ENCODE data around the gene RHOH. TPM values are rescaled to one million over a fixed set of nuclear protein-coding genes. Genes with fewer than 3 reads are reported as not detected.
A peak's percentile ranks its signal among the peaks of the same experiment; 100 is the strongest.

RHOH gene
- total and polyA plus RNA-seq, 10 of the 15 experiments (the other 5 are each of a cell fraction or from before 2014, with no cell fraction given), result 46.5 to 120 (median 57.9) TPM

DNA sequence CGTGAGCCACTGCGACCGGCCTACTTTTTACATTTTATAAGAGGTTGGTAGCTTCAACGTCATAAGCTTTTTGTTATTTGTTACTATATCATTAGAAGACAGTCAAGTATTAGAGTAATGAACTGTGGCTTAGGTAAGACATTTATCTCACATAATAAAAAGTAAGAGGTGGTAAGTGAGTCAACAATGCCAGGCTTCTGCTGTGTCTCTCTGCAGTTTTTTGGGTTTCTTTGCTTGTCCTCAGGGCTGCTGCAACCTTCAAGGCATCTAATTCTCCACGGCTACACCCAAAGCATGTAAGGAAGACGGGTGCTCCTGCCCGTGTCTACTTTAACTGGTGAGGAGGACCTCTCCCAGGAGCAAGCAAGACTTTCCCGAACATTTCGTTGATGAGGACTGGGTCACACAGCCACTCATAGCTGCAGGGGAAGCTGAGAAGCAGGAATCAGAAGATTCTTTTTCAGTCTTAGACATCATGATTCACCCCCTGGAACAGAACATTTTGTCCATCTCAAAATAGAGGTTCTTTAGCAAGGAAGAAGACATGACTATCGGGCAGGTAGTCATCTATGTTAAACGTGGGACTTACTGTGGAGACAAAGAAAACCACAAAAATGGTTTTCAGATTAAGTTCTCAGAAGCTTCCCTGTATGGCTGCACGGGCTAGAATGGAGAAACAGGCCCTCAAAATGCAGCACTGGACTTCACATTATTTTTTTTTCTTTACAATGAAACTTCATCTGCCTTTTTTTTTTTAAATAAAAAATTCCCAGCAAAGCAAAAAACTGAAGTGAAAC lies 13.0 kb upstream of the RHOH start (continued):
- TF ChIP-seq, protein P1, sequence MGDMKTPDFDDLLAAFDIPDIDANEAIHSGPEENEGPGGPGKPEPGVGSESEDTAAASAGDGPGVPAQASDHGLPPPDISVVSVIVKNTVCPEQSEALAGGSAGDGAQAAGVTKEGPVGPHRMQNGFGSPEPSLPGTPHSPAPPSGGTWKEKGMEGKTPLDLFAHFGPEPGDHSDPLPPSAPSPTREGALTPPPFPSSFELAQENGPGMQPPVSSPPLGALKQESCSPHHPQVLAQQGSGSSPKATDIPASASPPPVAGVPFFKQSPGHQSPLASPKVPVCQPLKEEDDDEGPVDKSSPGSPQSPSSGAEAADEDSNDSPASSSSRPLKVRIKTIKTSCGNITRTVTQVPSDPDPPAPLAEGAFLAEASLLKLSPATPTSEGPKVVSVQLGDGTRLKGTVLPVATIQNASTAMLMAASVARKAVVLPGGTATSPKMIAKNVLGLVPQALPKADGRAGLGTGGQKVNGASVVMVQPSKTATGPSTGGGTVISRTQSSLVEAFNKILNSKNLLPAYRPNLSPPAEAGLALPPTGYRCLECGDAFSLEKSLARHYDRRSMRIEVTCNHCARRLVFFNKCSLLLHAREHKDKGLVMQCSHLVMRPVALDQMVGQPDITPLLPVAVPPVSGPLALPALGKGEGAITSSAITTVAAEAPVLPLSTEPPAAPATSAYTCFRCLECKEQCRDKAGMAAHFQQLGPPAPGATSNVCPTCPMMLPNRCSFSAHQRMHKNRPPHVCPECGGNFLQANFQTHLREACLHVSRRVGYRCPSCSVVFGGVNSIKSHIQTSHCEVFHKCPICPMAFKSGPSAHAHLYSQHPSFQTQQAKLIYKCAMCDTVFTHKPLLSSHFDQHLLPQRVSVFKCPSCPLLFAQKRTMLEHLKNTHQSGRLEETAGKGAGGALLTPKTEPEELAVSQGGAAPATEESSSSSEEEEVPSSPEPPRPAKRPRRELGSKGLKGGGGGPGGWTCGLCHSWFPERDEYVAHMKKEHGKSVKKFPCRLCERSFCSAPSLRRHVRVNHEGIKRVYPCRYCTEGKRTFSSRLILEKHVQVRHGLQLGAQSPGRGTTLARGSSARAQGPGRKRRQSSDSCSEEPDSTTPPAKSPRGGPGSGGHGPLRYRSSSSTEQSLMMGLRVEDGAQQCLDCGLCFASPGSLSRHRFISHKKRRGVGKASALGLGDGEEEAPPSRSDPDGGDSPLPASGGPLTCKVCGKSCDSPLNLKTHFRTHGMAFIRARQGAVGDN (IDR thresholded peaks at IDR 0.05), result peak; percentile 67; the same call in 1 of the 2 replicates
- TF ChIP-seq ZNF207 (IDR thresholded peaks at IDR 0.05; ENCODE audit: borderline replicate concordance) (no peak), CBFB (IDR thresholded peaks at IDR 0.05; ENCODE audit: low read depth) (0 out of 2 replicates have a peak, but pooled peaks have one; percentile 66), CUX1 (IDR thresholded peaks at IDR 0.05; ENCODE audit: insufficient replicate concordance, low read depth, low read length) (peak; percentile 24), ETV6 (conservative IDR thresholded peaks at IDR 0.05 in 1 of 2, IDR thresholded peaks at IDR 0.05 in 1 of 2; ENCODE audit: borderline replicate concordance in 1 of 2, low read depth in 1 of 2) (0 out of 4 replicates have a peak, but pooled peaks of 1 of the 2 experiments have one; percentile 25), ZNF384 (IDR thresholded peaks at IDR 0.05; ENCODE audit: borderline replicate concordance, low read depth, low read length) (peak; percentile 84), JUNB (IDR thresholded peaks at IDR 0.05) (peak; percentile 33; the same call in 1 of the 2 replicates)
- TF ChIP-seq, protein P2, sequence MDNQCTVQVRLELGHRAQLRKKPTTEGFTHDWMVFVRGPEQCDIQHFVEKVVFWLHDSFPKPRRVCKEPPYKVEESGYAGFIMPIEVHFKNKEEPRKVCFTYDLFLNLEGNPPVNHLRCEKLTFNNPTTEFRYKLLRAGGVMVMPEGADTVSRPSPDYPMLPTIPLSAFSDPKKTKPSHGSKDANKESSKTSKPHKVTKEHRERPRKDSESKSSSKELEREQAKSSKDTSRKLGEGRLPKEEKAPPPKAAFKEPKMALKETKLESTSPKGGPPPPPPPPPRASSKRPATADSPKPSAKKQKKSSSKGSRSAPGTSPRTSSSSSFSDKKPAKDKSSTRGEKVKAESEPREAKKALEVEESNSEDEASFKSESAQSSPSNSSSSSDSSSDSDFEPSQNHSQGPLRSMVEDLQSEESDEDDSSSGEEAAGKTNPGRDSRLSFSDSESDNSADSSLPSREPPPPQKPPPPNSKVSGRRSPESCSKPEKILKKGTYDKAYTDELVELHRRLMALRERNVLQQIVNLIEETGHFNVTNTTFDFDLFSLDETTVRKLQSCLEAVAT (IDR thresholded peaks at IDR 0.05), result peak; percentile 19; the same call in 1 of the 2 replicates

Measured in GM12878 (cell line).